NB4 (cell line): ENCODE measurements around the gene SEMA3A.

Experiments
- POLR2A ChIP-seq: IDR thresholded peaks from 2 replicates; pipeline ENCODE4 v1.6.1; 2011; ENCODE audit warnings: mild to moderate bottlenecking; ENCODE audit not compliant: insufficient read length; ENCODE audit errors: extremely low read depth
- TF ChIP-seq, protein P1 (sequence below): IDR thresholded peaks from one replicate; pipeline ENCODE4 v1.5.1; 2012; ENCODE audit warnings: low read depth, low read length

DNA sequence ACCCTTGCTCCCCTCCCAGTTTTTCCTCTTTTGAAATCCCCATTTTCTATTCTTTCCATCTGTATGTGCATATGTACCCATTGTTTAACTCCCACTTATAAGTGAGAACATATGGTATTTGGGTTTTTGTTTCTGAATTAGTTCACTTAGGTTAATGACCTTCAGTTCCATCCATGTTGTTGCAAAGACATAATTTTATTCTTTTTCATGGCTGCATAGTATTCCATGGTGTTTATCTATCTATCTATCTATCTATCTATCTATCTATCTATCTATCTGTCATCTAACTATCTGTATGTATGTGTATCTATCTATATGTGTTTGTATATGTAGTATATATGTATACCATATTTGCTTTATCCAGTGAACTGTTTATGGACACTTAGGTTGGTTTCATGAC is 281.4 kb downstream of the SEMA3A start:
- TF ChIP-seq, protein P1, sequence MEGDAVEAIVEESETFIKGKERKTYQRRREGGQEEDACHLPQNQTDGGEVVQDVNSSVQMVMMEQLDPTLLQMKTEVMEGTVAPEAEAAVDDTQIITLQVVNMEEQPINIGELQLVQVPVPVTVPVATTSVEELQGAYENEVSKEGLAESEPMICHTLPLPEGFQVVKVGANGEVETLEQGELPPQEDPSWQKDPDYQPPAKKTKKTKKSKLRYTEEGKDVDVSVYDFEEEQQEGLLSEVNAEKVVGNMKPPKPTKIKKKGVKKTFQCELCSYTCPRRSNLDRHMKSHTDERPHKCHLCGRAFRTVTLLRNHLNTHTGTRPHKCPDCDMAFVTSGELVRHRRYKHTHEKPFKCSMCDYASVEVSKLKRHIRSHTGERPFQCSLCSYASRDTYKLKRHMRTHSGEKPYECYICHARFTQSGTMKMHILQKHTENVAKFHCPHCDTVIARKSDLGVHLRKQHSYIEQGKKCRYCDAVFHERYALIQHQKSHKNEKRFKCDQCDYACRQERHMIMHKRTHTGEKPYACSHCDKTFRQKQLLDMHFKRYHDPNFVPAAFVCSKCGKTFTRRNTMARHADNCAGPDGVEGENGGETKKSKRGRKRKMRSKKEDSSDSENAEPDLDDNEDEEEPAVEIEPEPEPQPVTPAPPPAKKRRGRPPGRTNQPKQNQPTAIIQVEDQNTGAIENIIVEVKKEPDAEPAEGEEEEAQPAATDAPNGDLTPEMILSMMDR, result no peak
- no peak for TF ChIP-seq POLR2A
